OCI-LY7 (cell line): ENCODE data around the gene IL17D.

Experiments used
- EZH2phosphoT487 ChIP-seq: fragments of 200-600 bp; sonication (generic); IDR thresholded peaks from 2 replicates; pipeline ENCODE4 v1.6.1; 2018; ENCODE audit warnings: low read depth, borderline replicate concordance, mild to moderate bottlenecking, mixed run types, antibody characterized with exemption, low read length, moderate library complexity, mixed read lengths
- TF ChIP-seq, protein P1 (sequence below): fragments of 200-600 bp; sonication (generic); conservative IDR thresholded peaks from 2 replicates; pipeline ENCODE4 v1.5.1; 2014; ENCODE audit warnings: mild to moderate bottlenecking, antibody characterized with exemption, low read length, moderate library complexity, mixed read lengths

DNA sequence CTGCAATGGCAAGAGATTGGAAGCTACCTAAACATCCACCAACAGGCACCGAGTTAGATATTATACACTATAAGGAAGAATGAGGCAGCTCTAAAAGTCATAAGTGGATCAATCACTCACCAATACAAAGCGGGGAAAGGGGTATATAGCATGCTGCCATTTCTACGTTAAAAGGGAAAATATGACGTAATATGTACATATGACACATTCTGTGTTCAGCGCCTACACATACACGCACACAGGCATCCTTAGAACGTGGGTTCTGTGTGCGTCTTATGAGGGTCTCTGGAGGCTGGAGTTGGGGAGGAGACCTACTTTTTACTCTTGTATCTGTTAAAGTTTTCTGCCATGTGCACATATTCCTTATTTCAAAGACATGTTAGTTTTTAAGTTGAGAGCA is 5.9 kb downstream of the IL17D start:
- TF ChIP-seq, protein P1, sequence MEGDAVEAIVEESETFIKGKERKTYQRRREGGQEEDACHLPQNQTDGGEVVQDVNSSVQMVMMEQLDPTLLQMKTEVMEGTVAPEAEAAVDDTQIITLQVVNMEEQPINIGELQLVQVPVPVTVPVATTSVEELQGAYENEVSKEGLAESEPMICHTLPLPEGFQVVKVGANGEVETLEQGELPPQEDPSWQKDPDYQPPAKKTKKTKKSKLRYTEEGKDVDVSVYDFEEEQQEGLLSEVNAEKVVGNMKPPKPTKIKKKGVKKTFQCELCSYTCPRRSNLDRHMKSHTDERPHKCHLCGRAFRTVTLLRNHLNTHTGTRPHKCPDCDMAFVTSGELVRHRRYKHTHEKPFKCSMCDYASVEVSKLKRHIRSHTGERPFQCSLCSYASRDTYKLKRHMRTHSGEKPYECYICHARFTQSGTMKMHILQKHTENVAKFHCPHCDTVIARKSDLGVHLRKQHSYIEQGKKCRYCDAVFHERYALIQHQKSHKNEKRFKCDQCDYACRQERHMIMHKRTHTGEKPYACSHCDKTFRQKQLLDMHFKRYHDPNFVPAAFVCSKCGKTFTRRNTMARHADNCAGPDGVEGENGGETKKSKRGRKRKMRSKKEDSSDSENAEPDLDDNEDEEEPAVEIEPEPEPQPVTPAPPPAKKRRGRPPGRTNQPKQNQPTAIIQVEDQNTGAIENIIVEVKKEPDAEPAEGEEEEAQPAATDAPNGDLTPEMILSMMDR, result no peak
- TF ChIP-seq EZH2phosphoT487, result no peak
